Astrocyte (in vitro differentiated cells and primary cell): ENCODE measurements around the gene GREM2. TPM values are rescaled to one million over a fixed set of nuclear protein-coding genes. Genes with fewer than 3 reads are reported as not detected.

Experiments used
- DNase-seq: peaks from one replicate; pipeline ENCODE4 v3.0.0-alpha.2; 2010; ENCODE audit warnings: low read depth
- FAIRE-seq: peaks from 2 replicates; lab custom pipeline; 2011; peaks lifted over from hg19 to GRCh38; lab: Jason Lieb, UNC
- H2AFZ ChIP-seq: 2 replicates; pipeline ENCODE4 v1.6.0; 2012; ENCODE audit warnings: low read depth, low read length, inconsistent platforms
- H3K27ac ChIP-seq: 2 replicates; pipeline ENCODE4 v1.5.1; 2011; ENCODE audit warnings: low read depth, low read length, inconsistent platforms
- H3K27me3 ChIP-seq: 2 replicates; pipeline ENCODE4 v1.6.0; 2011; ENCODE audit warnings: low read length, inconsistent platforms; ENCODE audit not compliant: insufficient read depth
- H3K36me3 ChIP-seq: 2 replicates; pipeline ENCODE4 v1.5.1; 2011; ENCODE audit warnings: low read length, inconsistent platforms; ENCODE audit not compliant: insufficient read depth
- H3K4me1 ChIP-seq: 2 replicates; pipeline ENCODE4 v1.5.1; 2011; ENCODE audit warnings: low read length, inconsistent platforms; ENCODE audit not compliant: insufficient read depth
- H3K4me2 ChIP-seq: 2 replicates; pipeline ENCODE4 v1.6.0; 2012; ENCODE audit warnings: low read length, inconsistent platforms
- H3K4me3 ChIP-seq: 2 replicates; pipeline ENCODE4 v1.5.1; 2011; ENCODE audit warnings: low read depth, mild to moderate bottlenecking, low read length, inconsistent platforms; ENCODE audit not compliant: insufficient read depth
- H3K79me2 ChIP-seq: 2 replicates; pipeline ENCODE4 v1.6.0; 2012; ENCODE audit warnings: mild to moderate bottlenecking, low read length, inconsistent platforms; ENCODE audit not compliant: insufficient read depth
- H3K9ac ChIP-seq: 2 replicates; pipeline ENCODE4 v1.6.0; 2012; ENCODE audit warnings: mild to moderate bottlenecking, low read length, inconsistent platforms
- H3K9me3 ChIP-seq: 2 replicates; pipeline ENCODE4 v1.5.1; 2012; ENCODE audit warnings: low read depth, mild to moderate bottlenecking, low read length, inconsistent platforms; ENCODE audit not compliant: insufficient read depth
- H4K20me1 ChIP-seq: 2 replicates; pipeline ENCODE4 v1.6.0; 2012; ENCODE audit warnings: low read length, inconsistent platforms; ENCODE audit not compliant: insufficient read depth
- H3K27ac Mint-ChIP-seq: one replicate; pipeline ENCODE4 v1.8.0; 2021; ENCODE audit warnings: mild to moderate bottlenecking, mixed read lengths; ENCODE audit not compliant: unreplicated experiment
- H3K27me3 Mint-ChIP-seq: one replicate; pipeline ENCODE4 v1.8.0; 2021; ENCODE audit warnings: low read depth, mixed read lengths; ENCODE audit not compliant: unreplicated experiment
- H3K36me3 Mint-ChIP-seq: one replicate; pipeline ENCODE4 v1.8.0; 2021; ENCODE audit warnings: low read depth, mixed read lengths; ENCODE audit not compliant: unreplicated experiment
- H3K4me1 Mint-ChIP-seq: one replicate; pipeline ENCODE4 v1.8.0; 2021; ENCODE audit warnings: low read depth, mixed read lengths; ENCODE audit not compliant: unreplicated experiment
- H3K4me3 Mint-ChIP-seq: one replicate; pipeline ENCODE4 v1.8.0; 2021; ENCODE audit warnings: mild to moderate bottlenecking, moderate library complexity, mixed read lengths; ENCODE audit not compliant: unreplicated experiment
- H3K9me3 Mint-ChIP-seq: one replicate; pipeline ENCODE4 v1.8.0; 2021; ENCODE audit warnings: mild to moderate bottlenecking, mixed read lengths; ENCODE audit not compliant: unreplicated experiment
- CTCF ChIP-seq: IDR thresholded peaks from 2 replicates; pipeline ENCODE4 v1.5.1; 2011; ENCODE audit warnings: low read depth, mild to moderate bottlenecking, inconsistent platforms, low read length, moderate library complexity; ENCODE audit not compliant: insufficient read depth
- EZH2 ChIP-seq: IDR thresholded peaks from 2 replicates; pipeline ENCODE4 v1.6.1; 2012; ENCODE audit warnings: mild to moderate bottlenecking, low read length, inconsistent platforms; ENCODE audit not compliant: insufficient read depth
- total RNA-seq: library from RNA; stranded (reverse); gene quantifications from 2 replicates; pipeline ENCODE4 v1.2.1, GENCODE V29; 2021

GREM2 gene
- total RNA-seq, 1 donor from 2014 or later: 0.14 TPM

- Histone ChIP-seq H4K20me1 (no peaks in the 10 kb centered on the region), H3K79me2 (no peaks in the 10 kb centered on the region), H3K4me1 (no peaks in the 10 kb centered on the region), H3K27me3 (no peaks in the 10 kb centered on the region), H3K36me3 (no peaks in the 10 kb centered on the region), H3K4me3 (no peak overlapping the region), H3K9me3 (no peaks in the 10 kb centered on the region), H3K4me2 (no peak overlapping the region), H2AFZ (no peak overlapping the region), H3K9ac (no peak overlapping the region), H3K27ac (no peak overlapping the region)
- no peaks in the 10 kb centered on the region for H3K27me3 Mint-ChIP-seq
- H3K4me1 Mint-ChIP-seq: no peaks in the 10 kb centered on the region
- no peak overlapping the region for H3K4me3 Mint-ChIP-seq
- no peaks in the 10 kb centered on the region for H3K36me3 Mint-ChIP-seq
- H3K27ac Mint-ChIP-seq: no peak overlapping the region
- FAIRE-seq: no peak
- H3K9me3 Mint-ChIP-seq: no peaks in the 10 kb centered on the region
- TF ChIP-seq EZH2 (no peak), CTCF (no peak)
- no peak for DNase-seq
Observed at GRCh38 chr1:240522122-240522822, 89.7 kb downstream of the GREM2 start.

- Histone ChIP-seq H3K4me2 (no peak overlapping the region), H3K79me2 (no peaks in the 10 kb centered on the region), H3K4me3 (no peak overlapping the region), H3K9me3 (no peaks in the 10 kb centered on the region), H3K36me3 (no peaks in the 10 kb centered on the region), H3K9ac (no peak overlapping the region), H3K27ac (no peak overlapping the region), H3K27me3 (no peaks in the 10 kb centered on the region), H2AFZ (no peak overlapping the region), H4K20me1 (no peaks in the 10 kb centered on the region), H3K4me1 (peaks cover 15% of the 10 kb centered on the region)
- Mint-ChIP-seq H3K36me3 (no peaks in the 10 kb centered on the region), H3K4me3 (no peak overlapping the region), H3K9me3 (no peaks in the 10 kb centered on the region), H3K27ac (no peak overlapping the region), H3K4me1 (peaks cover 16% of the 10 kb centered on the region), H3K27me3 (no peaks in the 10 kb centered on the region)
- DNase-seq (no peak), FAIRE-seq (no peak)
- TF ChIP-seq CTCF (no peak), EZH2 (no peak)
Observed at GRCh38 chr1:240517891-240518290, 94.1 kb downstream of the GREM2 start.

GRCh38 chr1:240516069-240516468 lies 95.9 kb downstream of the GREM2 start:
- Histone ChIP-seq H3K4me2 (peak overlapping the region; percentile 71), H3K9ac (no peak overlapping the region), H4K20me1 (no peaks in the 10 kb centered on the region), H2AFZ (no peak overlapping the region), H3K27me3 (no peaks in the 10 kb centered on the region), H3K9me3 (no peaks in the 10 kb centered on the region), H3K79me2 (no peaks in the 10 kb centered on the region), H3K36me3 (no peaks in the 10 kb centered on the region), H3K4me1 (peaks cover 15% of the 10 kb centered on the region), H3K27ac (no peak overlapping the region), H3K4me3 (no peak overlapping the region)
- TF ChIP-seq CTCF (no peak), EZH2 (no peak)
- Mint-ChIP-seq H3K27me3 (no peaks in the 10 kb centered on the region), H3K4me1 (peaks cover 16% of the 10 kb centered on the region), H3K9me3 (no peaks in the 10 kb centered on the region), H3K27ac (peak overlapping the region; percentile 38), H3K36me3 (no peaks in the 10 kb centered on the region), H3K4me3 (no peak overlapping the region)
- no peak for DNase-seq
- no peak for FAIRE-seq
